Measurements from ENCODE around the gene PPM1B.

DNA sequence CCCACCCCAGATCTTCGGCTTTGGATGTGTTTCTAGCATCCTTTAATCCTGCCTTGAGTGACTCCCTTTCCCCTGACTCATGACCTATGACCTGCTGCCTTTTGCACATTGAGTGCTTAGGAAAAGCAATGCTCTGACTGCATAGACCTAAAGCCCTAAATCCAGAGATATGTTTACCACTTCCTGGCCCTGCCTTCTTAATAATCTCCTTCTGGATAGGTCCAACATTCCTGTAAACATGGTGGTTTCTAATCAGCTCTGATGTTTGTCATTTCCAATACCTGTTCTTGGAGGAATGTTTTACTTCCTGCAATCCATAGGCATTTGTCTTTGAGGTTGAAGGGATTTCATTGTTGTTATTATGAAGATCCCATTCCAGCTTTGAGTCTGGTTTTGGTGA, 108.9 kb downstream of the PPM1B start:
- TF ChIP-seq EZH2 (IDR thresholded peaks at IDR 0.05; ENCODE audit: borderline replicate concordance, insufficient read depth, low read depth, low read length, poor library complexity, severe bottlenecking): no peak
- TF ChIP-seq, protein P1, sequence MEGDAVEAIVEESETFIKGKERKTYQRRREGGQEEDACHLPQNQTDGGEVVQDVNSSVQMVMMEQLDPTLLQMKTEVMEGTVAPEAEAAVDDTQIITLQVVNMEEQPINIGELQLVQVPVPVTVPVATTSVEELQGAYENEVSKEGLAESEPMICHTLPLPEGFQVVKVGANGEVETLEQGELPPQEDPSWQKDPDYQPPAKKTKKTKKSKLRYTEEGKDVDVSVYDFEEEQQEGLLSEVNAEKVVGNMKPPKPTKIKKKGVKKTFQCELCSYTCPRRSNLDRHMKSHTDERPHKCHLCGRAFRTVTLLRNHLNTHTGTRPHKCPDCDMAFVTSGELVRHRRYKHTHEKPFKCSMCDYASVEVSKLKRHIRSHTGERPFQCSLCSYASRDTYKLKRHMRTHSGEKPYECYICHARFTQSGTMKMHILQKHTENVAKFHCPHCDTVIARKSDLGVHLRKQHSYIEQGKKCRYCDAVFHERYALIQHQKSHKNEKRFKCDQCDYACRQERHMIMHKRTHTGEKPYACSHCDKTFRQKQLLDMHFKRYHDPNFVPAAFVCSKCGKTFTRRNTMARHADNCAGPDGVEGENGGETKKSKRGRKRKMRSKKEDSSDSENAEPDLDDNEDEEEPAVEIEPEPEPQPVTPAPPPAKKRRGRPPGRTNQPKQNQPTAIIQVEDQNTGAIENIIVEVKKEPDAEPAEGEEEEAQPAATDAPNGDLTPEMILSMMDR (IDR thresholded peaks at IDR 0.05): no peak
